ENCODE results near the gene LSMEM2. TPM values are rescaled to one million over a fixed set of nuclear protein-coding genes. Genes with fewer than 3 reads are reported as not detected.

LSMEM2 gene
- total and polyA plus RNA-seq, 9 of the 15 experiments (the other 6 are each of a cell fraction or from before 2014, with no cell fraction given): not detected

DNA sequence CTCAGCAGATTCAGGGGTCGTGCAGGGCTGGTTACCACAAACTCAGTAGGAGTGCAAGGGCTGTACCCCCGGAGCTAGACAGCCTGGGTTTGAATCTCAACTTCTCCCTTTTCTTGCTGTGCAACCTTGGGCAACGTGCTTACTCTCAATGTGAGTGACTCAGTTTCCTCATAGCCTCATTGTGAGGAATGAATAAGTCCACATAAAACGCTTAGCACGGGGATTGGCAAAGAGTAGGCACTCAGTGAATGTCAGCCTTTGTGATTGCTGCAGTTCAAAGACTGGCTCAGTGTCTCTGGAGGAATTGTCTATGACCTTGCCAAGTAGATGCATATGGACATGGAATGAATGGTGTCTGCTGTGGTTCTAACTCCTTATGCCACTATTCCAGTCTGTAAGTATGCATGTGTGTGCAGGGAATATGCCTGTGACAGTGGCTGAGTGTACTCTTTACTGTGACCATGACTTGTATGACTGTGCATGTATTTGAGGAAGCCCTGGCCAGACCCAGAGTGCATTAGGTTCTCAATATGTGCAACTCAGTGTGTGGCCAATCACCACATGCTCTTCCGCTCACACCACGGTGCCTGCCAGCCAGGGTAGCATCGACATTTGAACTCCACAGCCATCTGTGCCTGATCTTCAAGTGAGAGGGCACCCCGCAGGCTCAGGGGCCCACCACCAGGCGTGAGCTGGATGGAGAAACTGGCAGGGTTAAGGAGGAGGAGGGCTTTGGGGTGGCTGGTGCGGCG, 21.2 kb downstream of the LSMEM2 start (continued):
- TF ChIP-seq, protein P1, sequence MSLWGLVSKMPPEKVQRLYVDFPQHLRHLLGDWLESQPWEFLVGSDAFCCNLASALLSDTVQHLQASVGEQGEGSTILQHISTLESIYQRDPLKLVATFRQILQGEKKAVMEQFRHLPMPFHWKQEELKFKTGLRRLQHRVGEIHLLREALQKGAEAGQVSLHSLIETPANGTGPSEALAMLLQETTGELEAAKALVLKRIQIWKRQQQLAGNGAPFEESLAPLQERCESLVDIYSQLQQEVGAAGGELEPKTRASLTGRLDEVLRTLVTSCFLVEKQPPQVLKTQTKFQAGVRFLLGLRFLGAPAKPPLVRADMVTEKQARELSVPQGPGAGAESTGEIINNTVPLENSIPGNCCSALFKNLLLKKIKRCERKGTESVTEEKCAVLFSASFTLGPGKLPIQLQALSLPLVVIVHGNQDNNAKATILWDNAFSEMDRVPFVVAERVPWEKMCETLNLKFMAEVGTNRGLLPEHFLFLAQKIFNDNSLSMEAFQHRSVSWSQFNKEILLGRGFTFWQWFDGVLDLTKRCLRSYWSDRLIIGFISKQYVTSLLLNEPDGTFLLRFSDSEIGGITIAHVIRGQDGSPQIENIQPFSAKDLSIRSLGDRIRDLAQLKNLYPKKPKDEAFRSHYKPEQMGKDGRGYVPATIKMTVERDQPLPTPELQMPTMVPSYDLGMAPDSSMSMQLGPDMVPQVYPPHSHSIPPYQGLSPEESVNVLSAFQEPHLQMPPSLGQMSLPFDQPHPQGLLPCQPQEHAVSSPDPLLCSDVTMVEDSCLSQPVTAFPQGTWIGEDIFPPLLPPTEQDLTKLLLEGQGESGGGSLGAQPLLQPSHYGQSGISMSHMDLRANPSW (CRISPR knock-in tag; IDR thresholded peaks at IDR 0.05): no peak
- TF ChIP-seq SIX5 (IDR thresholded peaks at IDR 0.05; ENCODE audit: borderline replicate concordance in 1 of 2, insufficient read depth in 1 of 2, low read depth in 1 of 2, low read length in 2 of 2) (no peak), KLF16 (IDR thresholded peaks at IDR 0.05) (no peak), LEF1 (IDR thresholded peaks at IDR 0.05) (no peak), STAG1 (CRISPR knock-in tag; IDR thresholded peaks at IDR 0.05; ENCODE audit: borderline replicate concordance) (no peak), EZH2 (IDR thresholded peaks at IDR 0.05; ENCODE audit: borderline replicate concordance, low read depth, low read length) (no peak), EP400 (IDR thresholded peaks at IDR 0.05) (no peak), ATF1 (CRISPR knock-in tag; IDR thresholded peaks at IDR 0.05) (no peak), ATF1 (tag; IDR thresholded peaks at IDR 0.05) (no peak), ZNF174 (CRISPR knock-in tag; IDR thresholded peaks at IDR 0.05) (no peak), NCOA6 (IDR thresholded peaks at IDR 0.05) (no peak), BRD4 (IDR thresholded peaks at IDR 0.05) (no peak), SMARCE1 (IDR thresholded peaks at IDR 0.05) (no peak), NFE2 (IDR thresholded peaks at IDR 0.05; ENCODE audit: low read depth) (peak; percentile 70; the same call in 1 of the 2 replicates), SAP30 (IDR thresholded peaks at IDR 0.05; ENCODE audit: borderline replicate concordance, insufficient read depth, low read depth, low read length, poor library complexity, severe bottlenecking) (peak; percentile 54), NR2C1 (IDR thresholded peaks at IDR 0.05) (no peak), NR2C1 (tag; IDR thresholded peaks at IDR 0.05) (peak; percentile 12; the same call in 1 of the 2 replicates), PHF21A (IDR thresholded peaks at IDR 0.05; ENCODE audit: borderline replicate concordance, low read depth) (no peak), ZBTB5 (IDR thresholded peaks at IDR 0.05) (no peak), TRIM28 (IDR thresholded peaks at IDR 0.05) (no peak), KDM2B (CRISPR knock-in tag; IDR thresholded peaks at IDR 0.05) (no peak), BRF2 (IDR thresholded peaks at IDR 0.05; ENCODE audit: borderline replicate concordance, insufficient read depth, insufficient read length) (no peak), KLF10 (CRISPR knock-in tag; IDR thresholded peaks at IDR 0.05) (no peak)
- TF ChIP-seq, protein P2, sequence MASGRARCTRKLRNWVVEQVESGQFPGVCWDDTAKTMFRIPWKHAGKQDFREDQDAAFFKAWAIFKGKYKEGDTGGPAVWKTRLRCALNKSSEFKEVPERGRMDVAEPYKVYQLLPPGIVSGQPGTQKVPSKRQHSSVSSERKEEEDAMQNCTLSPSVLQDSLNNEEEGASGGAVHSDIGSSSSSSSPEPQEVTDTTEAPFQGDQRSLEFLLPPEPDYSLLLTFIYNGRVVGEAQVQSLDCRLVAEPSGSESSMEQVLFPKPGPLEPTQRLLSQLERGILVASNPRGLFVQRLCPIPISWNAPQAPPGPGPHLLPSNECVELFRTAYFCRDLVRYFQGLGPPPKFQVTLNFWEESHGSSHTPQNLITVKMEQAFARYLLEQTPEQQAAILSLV (tag; IDR thresholded peaks at IDR 0.05): no peak
